NCI-H2227 (cell line): ENCODE results near the gene CDCA4.
"Not testable (repeated sequence)": the region's sequence is repeated elsewhere in the genome, so short reads cannot be mapped to it uniquely, and the experiment has no call there.

Experiments used
- DNase-seq: peaks from one replicate; lab custom pipeline; 2025; ENCODE audit not compliant: unreplicated experiment; lab: John Stamatoyannopoulos, UW

CDCA4 gene

GRCh38 chr14:105058521-105059034 is 37.7 kb upstream of the CDCA4 start:
- DNase-seq: no peak

GRCh38 chr14:105056303-105056831 is 35.5 kb upstream of the CDCA4 start:
- DNase-seq: no peak

- DNase-seq: no peak
Observed at GRCh38 chr14:105055736-105056302, 34.9 kb upstream of the CDCA4 start.

- DNase-seq: no peak
Observed at GRCh38 chr14:105055334-105055733, 34.5 kb upstream of the CDCA4 start.

GRCh38 chr14:105053996-105054395 is 33.1 kb upstream of the CDCA4 start:
- DNase-seq: no peak

- DNase-seq: no peak
Observed at GRCh38 chr14:105053421-105053820, 32.5 kb upstream of the CDCA4 start.

GRCh38 chr14:105052110-105052458 is 31.2 kb upstream of the CDCA4 start:
- no peak for DNase-seq

- DNase-seq: no peak
Observed at GRCh38 chr14:105051182-105052109, 30.6 kb upstream of the CDCA4 start.

- no peak for DNase-seq
Observed at GRCh38 chr14:105050551-105050897, 29.6 kb upstream of the CDCA4 start.

- DNase-seq: no peak
Observed at GRCh38 chr14:105049753-105050550, 29.1 kb upstream of the CDCA4 start.

GRCh38 chr14:105047283-105048016 is 26.6 kb upstream of the CDCA4 start:
- DNase-seq: no peak

- DNase-seq: no peak
Observed at GRCh38 chr14:105046891-105047282, 26.0 kb upstream of the CDCA4 start.

- DNase-seq: peak; percentile 91
Observed at GRCh38 chr14:105045710-105046326, 24.9 kb upstream of the CDCA4 start.

- no peak for DNase-seq
Observed at GRCh38 chr14:105043641-105044040, 22.8 kb upstream of the CDCA4 start.

- no peak for DNase-seq
Observed at GRCh38 chr14:105042813-105043212, 21.9 kb upstream of the CDCA4 start.

GRCh38 chr14:105041841-105042765 is 21.2 kb upstream of the CDCA4 start:
- no peak for DNase-seq

- DNase-seq: no peak
Observed at GRCh38 chr14:105039458-105040205, 18.7 kb upstream of the CDCA4 start.

GRCh38 chr14:105035616-105036015 is 14.7 kb upstream of the CDCA4 start:
- not testable (repeated sequence) for DNase-seq
